Vagina (tissue), 2 donors: Measurements from ENCODE around the gene ZBTB32.

ENCODE experiments used
- CTCF ChIP-seq, 3 experiments: fragments of 450-650 bp in 2 of 3; fragments of 200-600 bp in 1 of 3; sonication (generic) in 1 of 3; IDR thresholded peaks; one replicate each; pipeline ENCODE4 v1.5.1; 2017 to 2019; ENCODE audit warnings: antibody characterized with exemption in 3 of 3, mild to moderate bottlenecking in 2 of 3, moderate library complexity in 2 of 3
- POLR2A ChIP-seq, 2 donors: fragments of 450-650 bp; IDR thresholded peaks; one replicate each; pipeline ENCODE4 v1.6.1; 2017; ENCODE audit warnings: antibody characterized with exemption in 2 of 2, mild to moderate bottlenecking in 2 of 2, moderate library complexity in 2 of 2

- no peak for TF ChIP-seq CTCF (IDR thresholded peaks at IDR 0.05)
- TF ChIP-seq POLR2A (IDR thresholded peaks at IDR 0.05) = no peak
Observed at GRCh38 chr19:35730326-35730725, 26.0 kb downstream of the ZBTB32 start.
